Prostate gland (tissue), 2 donors: ENCODE results near the gene AGAP9.
"Not testable (repeated sequence)": the region's sequence is repeated elsewhere in the genome, so short reads cannot be mapped to it uniquely, and the experiment has no call there.

Experiments used
- CTCF ChIP-seq, 4 experiments: fragments of 200-600 bp in 2 of 4; fragments of 450-650 bp in 2 of 4; sonication (generic) in 2 of 4; IDR thresholded peaks; 1 replicate in 3 of 4; 2 replicates in 1 of 4; pipeline ENCODE4 v1.5.1; 2016 to 2019; ENCODE audit warnings: antibody characterized with exemption in 4 of 4, mild to moderate bottlenecking in 2 of 4, moderate library complexity in 2 of 4
- POLR2A ChIP-seq: fragments of 450-650 bp; IDR thresholded peaks from one replicate; pipeline ENCODE4 v1.6.1; 2016; ENCODE audit warnings: antibody characterized with exemption, mild to moderate bottlenecking

- not testable (repeated sequence) for TF ChIP-seq CTCF (IDR thresholded peaks at IDR 0.05); POLR2A
Measured at GRCh38 chr10:47485943-47486342, 37.5 kb downstream of the AGAP9 start.
